ENCODE results near the gene ASPN.

GRCh38 chr9:92494856-92495255, 12.6 kb upstream of the ASPN start:
- no peak for TF ChIP-seq EZH2 (IDR thresholded peaks at IDR 0.05; ENCODE audit: insufficient read depth, poor library complexity, severe bottlenecking)
- TF ChIP-seq EZH2phosphoT487 (IDR thresholded peaks at IDR 0.05; ENCODE audit: insufficient read depth, low read depth) = no peak

Data from GM23248 (cell line).